Measurements from ENCODE around the gene ORC3. TPM values are rescaled to one million over a fixed set of nuclear protein-coding genes. Genes with fewer than 3 reads are reported as not detected.

Gene ORC3
- total RNA-seq, 1 donor from 2014 or later = 27.7 TPM

DNA sequence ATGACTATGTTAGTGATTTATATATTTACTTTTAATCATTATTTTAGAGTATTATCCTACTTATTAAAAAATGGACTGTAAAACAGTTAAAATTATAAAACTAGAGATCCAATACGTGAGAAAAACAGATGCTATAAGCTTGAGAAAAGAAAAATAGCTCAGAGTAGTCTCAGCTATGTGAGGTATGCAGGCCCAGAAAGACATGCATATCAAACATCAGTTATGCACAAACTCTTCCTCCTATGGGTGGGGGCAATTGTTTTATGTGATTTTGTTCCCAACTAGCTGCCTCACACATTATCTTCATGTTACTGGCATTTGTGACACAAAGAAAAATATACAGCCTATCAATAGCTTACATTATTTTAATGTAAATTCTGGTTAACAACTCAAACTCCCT, 28.9 kb upstream of the ORC3 start:
- CTCF ChIA-PET = no interaction called here

DNA sequence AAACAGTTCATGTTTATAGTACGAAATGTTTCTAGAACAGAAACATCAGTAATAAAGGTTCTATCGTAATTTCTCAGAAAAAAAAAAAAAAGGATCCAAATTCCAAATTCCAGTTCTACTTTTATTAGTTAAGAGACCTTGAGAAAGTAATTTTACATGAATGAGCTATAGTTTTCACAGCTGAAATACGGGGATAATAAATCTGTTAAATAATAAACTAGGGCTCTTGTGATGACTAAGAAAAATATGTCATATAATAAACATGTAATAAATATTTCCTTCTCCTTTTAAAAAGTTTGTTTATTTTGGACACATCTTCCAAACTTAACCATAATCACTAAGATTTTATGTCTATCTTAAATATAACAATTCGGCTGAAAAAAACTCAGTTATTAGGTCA, 17.9 kb upstream of the ORC3 start:
- Mint-ChIP-seq H3K4me1 (peaks cover 43% of the 10 kb centered on the region), H3K9me3 (no peaks in the 10 kb centered on the region), H3K27me3 (no peaks in the 10 kb centered on the region), H3K36me3 (ENCODE audit: low read depth) (peaks cover 31% of the 10 kb centered on the region), H3K4me3 (no peak overlapping the region), H3K27ac (no peak overlapping the region)
- DNase-seq = no peak
- ChIA-PET POLR2A (no interaction called here), CTCF (interaction anchor here (0.7 kb wide), 1 partner anchor 306 kb away, joined by 4 read pairs; no protein-coding TSS in a partner anchor)
- TF ChIP-seq, protein P1, sequence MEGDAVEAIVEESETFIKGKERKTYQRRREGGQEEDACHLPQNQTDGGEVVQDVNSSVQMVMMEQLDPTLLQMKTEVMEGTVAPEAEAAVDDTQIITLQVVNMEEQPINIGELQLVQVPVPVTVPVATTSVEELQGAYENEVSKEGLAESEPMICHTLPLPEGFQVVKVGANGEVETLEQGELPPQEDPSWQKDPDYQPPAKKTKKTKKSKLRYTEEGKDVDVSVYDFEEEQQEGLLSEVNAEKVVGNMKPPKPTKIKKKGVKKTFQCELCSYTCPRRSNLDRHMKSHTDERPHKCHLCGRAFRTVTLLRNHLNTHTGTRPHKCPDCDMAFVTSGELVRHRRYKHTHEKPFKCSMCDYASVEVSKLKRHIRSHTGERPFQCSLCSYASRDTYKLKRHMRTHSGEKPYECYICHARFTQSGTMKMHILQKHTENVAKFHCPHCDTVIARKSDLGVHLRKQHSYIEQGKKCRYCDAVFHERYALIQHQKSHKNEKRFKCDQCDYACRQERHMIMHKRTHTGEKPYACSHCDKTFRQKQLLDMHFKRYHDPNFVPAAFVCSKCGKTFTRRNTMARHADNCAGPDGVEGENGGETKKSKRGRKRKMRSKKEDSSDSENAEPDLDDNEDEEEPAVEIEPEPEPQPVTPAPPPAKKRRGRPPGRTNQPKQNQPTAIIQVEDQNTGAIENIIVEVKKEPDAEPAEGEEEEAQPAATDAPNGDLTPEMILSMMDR (IDR thresholded peaks at IDR 0.05) = no peak
- intact Hi-C loops (cut with micrococcal nuclease) = no loop called here
- ATAC-seq (ENCODE audit: low read depth) = no peak

More for the DNA sequence above, 28.9 kb upstream of the ORC3 start:
- no peaks in the 10 kb centered on the region for H3K4me1 Mint-ChIP-seq
- TF ChIP-seq, protein P1 (IDR thresholded peaks at IDR 0.05) = no peak
- intact Hi-C loops (cut with micrococcal nuclease) = no loop called here
- ATAC-seq (ENCODE audit: low read depth) = no peak
- no peaks in the 10 kb centered on the region for H3K9me3 Mint-ChIP-seq
- POLR2A ChIA-PET = no interaction called here
- no peaks in the 10 kb centered on the region for H3K27me3 Mint-ChIP-seq
- no peak overlapping the region for H3K4me3 Mint-ChIP-seq
- no peak for DNase-seq
- peaks cover 68% of the 10 kb centered on the region for H3K36me3 Mint-ChIP-seq (ENCODE audit: low read depth)
- no peak overlapping the region for H3K27ac Mint-ChIP-seq

DNA sequence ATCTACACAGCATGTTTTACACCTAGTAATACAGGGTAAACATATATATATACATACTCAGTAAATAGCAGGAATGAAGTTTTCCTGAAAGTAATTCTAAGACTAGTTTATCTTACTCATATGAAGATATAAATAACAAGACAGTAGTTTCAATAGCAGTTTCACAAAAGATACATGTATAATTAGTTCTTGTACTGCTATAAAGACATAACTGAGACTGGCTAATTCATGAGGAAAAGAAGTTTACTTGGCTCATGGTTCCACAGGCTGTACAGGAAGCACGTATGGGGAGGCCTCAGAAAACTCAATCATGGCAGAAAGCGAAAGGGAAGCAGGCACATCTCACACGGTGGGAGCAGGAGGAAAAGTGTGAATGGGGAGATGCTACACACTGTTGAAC, 17.1 kb upstream of the ORC3 start:
- H3K4me3 Mint-ChIP-seq = no peak overlapping the region

DNA sequence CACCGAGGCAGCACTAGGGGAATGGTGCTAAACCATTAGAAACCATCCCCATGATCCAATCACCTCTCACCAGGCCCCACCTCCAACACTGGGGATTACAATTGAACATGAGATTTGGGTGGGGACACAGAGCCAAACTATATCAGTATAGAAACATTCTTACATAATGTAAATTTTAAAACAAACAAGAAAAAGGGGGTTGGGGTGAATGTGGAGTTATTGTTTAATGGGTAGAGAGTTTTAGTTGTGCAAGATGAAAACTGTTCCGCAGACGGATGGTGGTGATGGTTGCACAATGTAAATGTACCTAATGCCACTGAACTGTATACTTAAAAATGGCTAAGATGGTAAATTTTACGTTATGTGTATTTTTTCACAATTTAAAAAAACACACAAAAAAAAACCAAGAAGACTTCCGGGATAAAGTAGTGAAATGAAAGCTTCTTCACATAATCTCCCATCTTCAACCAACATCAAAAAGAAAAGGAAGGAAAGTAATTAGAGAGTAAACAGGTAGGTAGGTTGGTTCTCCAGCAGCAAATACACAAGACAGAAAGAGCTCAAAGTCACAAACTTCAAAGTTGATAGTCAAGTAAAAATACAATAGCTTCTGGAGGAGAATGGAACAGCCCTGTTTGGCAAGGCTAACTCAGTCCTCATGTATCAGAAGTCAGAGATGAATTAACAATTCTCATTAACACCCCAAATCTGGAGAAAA, 16.5 kb upstream of the ORC3 start:
- ChIA-PET POLR2A (no interaction called here), CTCF (no interaction called here)
- Mint-ChIP-seq H3K4me3 (no peak overlapping the region), H3K27me3 (no peaks in the 10 kb centered on the region), H3K36me3 (ENCODE audit: low read depth) (peaks cover 36% of the 10 kb centered on the region), H3K4me1 (peaks cover 43% of the 10 kb centered on the region), H3K27ac (no peak overlapping the region), H3K9me3 (no peaks in the 10 kb centered on the region)
- TF ChIP-seq, protein P1 (IDR thresholded peaks at IDR 0.05) = no peak
- intact Hi-C loops (cut with micrococcal nuclease) = no loop called here
- ATAC-seq (ENCODE audit: low read depth) (no peak), DNase-seq (no peak)

More for the DNA sequence above, 17.1 kb upstream of the ORC3 start:
- DNase-seq (no peak), ATAC-seq (ENCODE audit: low read depth) (no peak)
- peaks cover 43% of the 10 kb centered on the region for H3K4me1 Mint-ChIP-seq
- H3K36me3 Mint-ChIP-seq (ENCODE audit: low read depth) = peaks cover 37% of the 10 kb centered on the region
- TF ChIP-seq, protein P1 (IDR thresholded peaks at IDR 0.05) = no peak
- no peaks in the 10 kb centered on the region for H3K27me3 Mint-ChIP-seq
- H3K27ac Mint-ChIP-seq = no peak overlapping the region
- CTCF ChIA-PET = no interaction called here
- intact Hi-C loops (cut with micrococcal nuclease) = no loop called here
- POLR2A ChIA-PET = no interaction called here
- no peaks in the 10 kb centered on the region for H3K9me3 Mint-ChIP-seq

DNA sequence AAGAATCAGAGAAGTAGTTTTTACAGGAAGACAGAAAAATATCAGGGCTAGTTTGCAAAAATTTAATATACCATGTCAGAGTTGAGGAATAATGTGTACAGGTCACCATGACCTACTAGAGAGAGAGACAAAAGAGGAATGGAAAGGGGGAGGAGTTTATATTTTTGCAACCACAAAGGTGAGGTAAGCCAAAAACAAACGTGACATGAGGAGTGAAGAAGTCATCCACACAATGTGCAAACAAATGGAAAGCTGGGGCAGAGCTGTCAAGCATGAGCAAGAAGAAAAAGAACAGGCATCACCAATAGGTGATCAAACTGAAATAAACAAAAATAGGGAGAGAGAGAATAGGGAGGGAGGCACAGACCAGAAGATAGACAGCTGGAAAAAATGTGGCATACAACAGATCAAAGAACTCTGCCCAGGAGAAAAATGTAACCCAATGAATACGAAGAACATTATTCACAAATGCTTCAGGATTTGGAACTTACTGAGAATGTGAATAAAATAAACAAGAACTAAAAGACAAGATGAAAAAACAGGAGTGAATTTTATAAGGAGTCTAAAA, 15.6 kb upstream of the ORC3 start:
- ATAC-seq (ENCODE audit: low read depth) = no peak

More for the DNA sequence above, 15.6 kb upstream of the ORC3 start:
- Mint-ChIP-seq H3K27me3 (no peaks in the 10 kb centered on the region), H3K4me1 (peaks cover 43% of the 10 kb centered on the region), H3K4me3 (no peak overlapping the region), H3K36me3 (ENCODE audit: low read depth) (peaks cover 38% of the 10 kb centered on the region), H3K27ac (no peak overlapping the region), H3K9me3 (no peaks in the 10 kb centered on the region)
- TF ChIP-seq, protein P1 (IDR thresholded peaks at IDR 0.05) = no peak
- intact Hi-C loops (cut with micrococcal nuclease) = no loop called here
- POLR2A ChIA-PET = no interaction called here
- CTCF ChIA-PET = no interaction called here
- no peak for DNase-seq
